Measurements from ENCODE around the gene SAA1.

The SAA1 gene

DNA sequence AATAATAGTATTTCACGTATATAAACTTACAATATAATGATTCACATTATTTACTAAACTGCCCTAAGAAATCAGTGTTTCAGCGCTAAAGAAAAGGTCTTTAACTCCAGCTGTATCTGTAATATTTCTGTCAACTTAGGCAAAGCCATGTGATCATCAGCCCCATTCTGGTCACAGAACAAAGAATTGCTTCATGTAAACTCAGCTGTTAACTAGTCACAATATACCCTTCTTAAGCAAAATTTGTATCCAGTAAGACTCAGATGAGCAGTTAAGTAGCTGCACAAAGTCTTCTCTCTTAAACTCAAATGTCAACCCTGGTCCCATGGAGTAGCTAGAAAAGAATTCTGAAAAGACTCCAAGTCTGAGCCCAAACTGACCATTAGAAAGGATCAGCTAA, 29.3 kb downstream of the SAA1 start:
- Histone ChIP-seq H3K27ac (replicated peaks) (no peak overlapping the region), H3K27me3 (ENCODE audit: insufficient read depth, poor library complexity, severe bottlenecking) (no peaks in the 10 kb centered on the region), H3K4me3 (replicated peaks; ENCODE audit: insufficient read depth, low read length) (no peak overlapping the region)
- TF ChIP-seq REST (IDR thresholded peaks at IDR 0.05; ENCODE audit: insufficient replicate concordance, low read depth): no peak
- TF ChIP-seq POLR2AphosphoS5 (IDR thresholded peaks at IDR 0.05; ENCODE audit: low read depth): no peak
- TF ChIP-seq CTCF (IDR thresholded peaks at IDR 0.05; ENCODE audit: insufficient read depth, low read length): no peak
- no peak for TF ChIP-seq SPI1 (IDR thresholded peaks at IDR 0.05; ENCODE audit: borderline replicate concordance, low read depth)
- no peak for TF ChIP-seq GABPA (IDR thresholded peaks at IDR 0.05; ENCODE audit: low read depth)
- no peak for DNase-seq (ENCODE audit: low read depth in 1 of 2, low spot score in 1 of 2)

GRCh38 chr11:18299721-18300120, 33.7 kb downstream of the SAA1 start:
- DNase-seq (ENCODE audit: low read depth in 1 of 2, low spot score in 1 of 2): no peak
- H3K4me3 ChIP-seq (replicated peaks; ENCODE audit: insufficient read depth, low read length): no peak overlapping the region
- no peak overlapping the region for H3K27ac ChIP-seq (replicated peaks)
- no peaks in the 10 kb centered on the region for H3K27me3 ChIP-seq (ENCODE audit: insufficient read depth, poor library complexity, severe bottlenecking)
- no peak for TF ChIP-seq CTCF (IDR thresholded peaks at IDR 0.05; ENCODE audit: insufficient read depth, low read length)
- TF ChIP-seq SPI1 (IDR thresholded peaks at IDR 0.05; ENCODE audit: borderline replicate concordance, low read depth): no peak
- TF ChIP-seq REST (IDR thresholded peaks at IDR 0.05; ENCODE audit: insufficient replicate concordance, low read depth): no peak
- TF ChIP-seq GABPA (IDR thresholded peaks at IDR 0.05; ENCODE audit: low read depth): no peak
- no peak for TF ChIP-seq POLR2AphosphoS5 (IDR thresholded peaks at IDR 0.05; ENCODE audit: low read depth)

GRCh38 chr11:18304745-18305144, 38.7 kb downstream of the SAA1 start:
- TF ChIP-seq SPI1 (IDR thresholded peaks at IDR 0.05; ENCODE audit: borderline replicate concordance, low read depth): no peak
- no peak for TF ChIP-seq CTCF (IDR thresholded peaks at IDR 0.05; ENCODE audit: insufficient read depth, low read length)
- no peak for TF ChIP-seq REST (IDR thresholded peaks at IDR 0.05; ENCODE audit: insufficient replicate concordance, low read depth)
- no peak for TF ChIP-seq POLR2AphosphoS5 (IDR thresholded peaks at IDR 0.05; ENCODE audit: low read depth)
- TF ChIP-seq GABPA (IDR thresholded peaks at IDR 0.05; ENCODE audit: low read depth): no peak
- Histone ChIP-seq H3K4me3 (replicated peaks; ENCODE audit: insufficient read depth, low read length) (no peak overlapping the region), H3K27ac (replicated peaks) (no peak overlapping the region), H3K27me3 (ENCODE audit: insufficient read depth, poor library complexity, severe bottlenecking) (no peaks in the 10 kb centered on the region)
- DNase-seq (ENCODE audit: low read depth in 1 of 2, low spot score in 1 of 2): no peak
